ENCODE results near the gene ZNF423.

DNA sequence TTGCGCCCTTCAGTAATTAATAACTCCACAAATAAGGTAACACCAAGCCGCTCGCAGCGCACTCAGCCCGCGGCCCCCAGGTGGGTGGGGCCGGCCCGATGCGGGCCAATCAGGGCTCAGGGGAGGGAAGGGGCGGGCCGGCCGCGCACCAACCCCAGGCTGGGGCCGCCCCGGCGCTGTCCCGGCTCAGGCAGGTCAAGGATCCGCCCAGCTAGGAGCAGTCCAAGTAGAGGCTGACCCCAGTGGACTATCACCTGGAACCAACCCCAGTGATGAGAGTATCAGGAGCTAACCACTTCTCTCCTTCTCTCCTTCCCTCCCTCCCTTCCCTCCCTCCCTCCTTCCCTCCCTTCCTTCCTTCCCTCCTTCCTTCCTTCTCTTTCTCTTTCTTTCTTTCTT lies 371.5 kb downstream of the ZNF423 start:
- TF ChIP-seq SUZ12 (IDR thresholded peaks at IDR 0.05) (no peak), ARNT (IDR thresholded peaks at IDR 0.05) (no peak)
